GM23338 (cell line): ENCODE results near the gene SUCLG2. TPM values are rescaled to one million over a fixed set of nuclear protein-coding genes. Genes with fewer than 3 reads are reported as not detected.

ENCODE experiments used
- ATAC-seq: fragments of 200-7000 bp; cut with Tn5 transposase; 3 replicates; pipeline ENCODE4 v1.9.1; 2020
- DNase-seq: peaks from one replicate; pipeline ENCODE4 v3.0.0-alpha.2; 2015; ENCODE audit warnings: low spot score
- H2AFZ ChIP-seq: fragments of 200-600 bp; sonication (generic); 2 replicates; pipeline ENCODE4 v1.8.0; 2016; ENCODE audit warnings: antibody characterized with exemption, mild to moderate bottlenecking, moderate library complexity
- H3F3A ChIP-seq: fragments of 200-600 bp; sonication (generic); replicated peaks from 2 replicates; pipeline ENCODE4 v1.8.0; 2017; ENCODE audit warnings: antibody characterized with exemption, mixed run types, low read depth
- H3K27ac ChIP-seq: fragments of 200-600 bp; sonication (generic); 2 replicates; pipeline ENCODE4 v1.6.1; 2016; ENCODE audit warnings: low read depth
- H3K27me3 ChIP-seq: fragments of 200-600 bp; sonication (generic); 2 replicates; pipeline ENCODE4 v1.8.0; 2016; ENCODE audit warnings: mild to moderate bottlenecking, mixed run types, moderate library complexity; ENCODE audit not compliant: insufficient read depth
- H3K36me3 ChIP-seq: fragments of 200-600 bp; sonication (generic); 2 replicates; pipeline ENCODE4 v1.8.0; 2016; ENCODE audit warnings: mild to moderate bottlenecking; ENCODE audit not compliant: insufficient read depth
- H3K4me1 ChIP-seq: fragments of 200-600 bp; sonication (generic); 2 replicates; pipeline ENCODE4 v1.8.0; 2016; ENCODE audit warnings: mild to moderate bottlenecking, moderate library complexity; ENCODE audit not compliant: insufficient read depth
- H3K4me2 ChIP-seq: fragments of 200-600 bp; sonication (generic); 2 replicates; pipeline ENCODE4 v1.7.1; 2017; ENCODE audit warnings: mixed run types
- H3K4me3 ChIP-seq: fragments of 200-600 bp; sonication (generic); 2 replicates; pipeline ENCODE4 v1.6.1; 2016; ENCODE audit warnings: mixed run types
- H3K79me2 ChIP-seq: fragments of 200-600 bp; sonication (generic); replicated peaks from 2 replicates; pipeline ENCODE4 v1.8.0; 2017; ENCODE audit warnings: mild to moderate bottlenecking; ENCODE audit not compliant: insufficient read depth
- H3K9me2 ChIP-seq: fragments of 200-600 bp; sonication (generic); 2 replicates; pipeline ENCODE4 v1.8.0; 2017; ENCODE audit not compliant: insufficient read depth
- H4K20me1 ChIP-seq: fragments of 200-600 bp; sonication (generic); replicated peaks from 2 replicates; pipeline ENCODE4 v1.8.0; 2017; ENCODE audit warnings: mild to moderate bottlenecking; ENCODE audit not compliant: insufficient read depth
- H3K27ac Mint-ChIP-seq: 2 replicates; pipeline ENCODE4 v1.8.0; 2020; ENCODE audit warnings: inconsistent platforms, mild to moderate bottlenecking, moderate library complexity, mixed read lengths
- H3K27me3 Mint-ChIP-seq: 3 replicates; pipeline ENCODE4 v1.8.0; 2022; ENCODE audit warnings: low read depth, mild to moderate bottlenecking, moderate library complexity, mixed read lengths, inconsistent platforms; ENCODE audit not compliant: insufficient read depth, poor library complexity
- H3K36me3 Mint-ChIP-seq: 3 replicates; pipeline ENCODE4 v1.8.0; 2021; ENCODE audit warnings: low read depth, mild to moderate bottlenecking, inconsistent platforms, moderate library complexity, mixed read lengths
- H3K4me1 Mint-ChIP-seq: 3 replicates; pipeline ENCODE4 v1.8.0; 2020; ENCODE audit warnings: mild to moderate bottlenecking, inconsistent platforms, mixed read lengths
- H3K4me3 Mint-ChIP-seq: 3 replicates; pipeline ENCODE4 v1.8.0; 2021; ENCODE audit warnings: moderate library complexity, mild to moderate bottlenecking, inconsistent platforms, mixed read lengths
- H3K9me3 Mint-ChIP-seq: 3 replicates; pipeline ENCODE4 v1.8.0; 2020; ENCODE audit warnings: moderate library complexity, mild to moderate bottlenecking, inconsistent platforms, mixed read lengths
- CREB1 ChIP-seq: fragments of 250-450 bp; sonication (Bioruptor Pico); IDR thresholded peaks from 2 replicates; pipeline ENCODE4 v1.5.0; 2020; ENCODE audit warnings: low read depth, mild to moderate bottlenecking, moderate library complexity
- CTCF ChIP-seq, 2 experiments: fragments of 200-600 bp in 1 of 2; sonication (generic) in 1 of 2; conservative IDR thresholded peaks; 2 replicates each; pipeline versions ENCODE4 v1.5.1 to v1.6.1; 2016 to 2017; ENCODE audit warnings: antibody characterized with exemption in 2 of 2, low read depth in 2 of 2, mild to moderate bottlenecking in 2 of 2, moderate library complexity in 1 of 2
- EZH2 ChIP-seq: fragments of 200-600 bp; sonication (generic); IDR thresholded peaks from one replicate; pipeline ENCODE4 v1.8.0; 2017; ENCODE audit warnings: antibody characterized with exemption, mild to moderate bottlenecking, low read depth; ENCODE audit not compliant: unreplicated experiment
- EZH2phosphoT487 ChIP-seq: fragments of 200-600 bp; sonication (generic); IDR thresholded peaks from one replicate; pipeline ENCODE4 v1.8.1; 2018; ENCODE audit warnings: antibody characterized with exemption; ENCODE audit not compliant: unreplicated experiment
- JUNB ChIP-seq: IDR thresholded peaks from one replicate; pipeline ENCODE4 v1.6.1; 2016; ENCODE audit warnings: antibody characterized with exemption; ENCODE audit not compliant: unreplicated experiment
- NANOG ChIP-seq: IDR thresholded peaks from 2 replicates; pipeline ENCODE4 v1.6.1; 2016; ENCODE audit warnings: antibody characterized with exemption, borderline replicate concordance
- POLR2AphosphoS5 ChIP-seq: IDR thresholded peaks from 2 replicates; pipeline ENCODE4 v1.6.1; 2016; ENCODE audit warnings: antibody characterized with exemption, low read depth
- STAT1 ChIP-seq: IDR thresholded peaks from one replicate; pipeline ENCODE4 v1.6.1; 2016; ENCODE audit warnings: antibody characterized with exemption; ENCODE audit not compliant: unreplicated experiment
- ZNF114 ChIP-seq: fragments of 250-450 bp; sonication (Bioruptor Pico); IDR thresholded peaks from 2 replicates; pipeline ENCODE4 v1.5.0; 2020; ENCODE audit warnings: mild to moderate bottlenecking, moderate library complexity
- ZNF331 ChIP-seq: fragments of 250-450 bp; sonication (Bioruptor Pico); IDR thresholded peaks from 2 replicates; pipeline ENCODE4 v1.5.0; 2020; ENCODE audit warnings: low read depth, mild to moderate bottlenecking, moderate library complexity
- polyA plus RNA-seq: library from polyadenylated mRNA; unstranded; fragments of >200 nt; fragmentation: Nextera tagmentation; extraction: Ambion mirVana; gene quantifications from 2 replicates; pipeline ENCODE4 v1.2.1, GENCODE V29; 2016
- total RNA-seq: library from RNA; depleted of rRNA; stranded (reverse); fragments of >200 nt; shearing (Covaris generic); gene quantifications from 2 replicates; pipeline ENCODE4 v1.2.3, GENCODE V29; 2014
- TF ChIP-seq, protein P1 (sequence below): IDR thresholded peaks from one replicate; pipeline ENCODE4 v1.6.1; 2018; ENCODE audit warnings: antibody characterized with exemption; ENCODE audit not compliant: unreplicated experiment
- TF ChIP-seq, protein P2 (sequence below): fragments of 250-450 bp; sonication (Bioruptor Pico); IDR thresholded peaks from 2 replicates; pipeline ENCODE4 v1.5.0; 2020; ENCODE audit warnings: mild to moderate bottlenecking, moderate library complexity
- TF ChIP-seq, protein P3 (sequence below): IDR thresholded peaks from 2 replicates; pipeline ENCODE4 v1.6.1; 2016; ENCODE audit warnings: antibody characterized with exemption

SUCLG2 gene
- total and polyA plus RNA-seq, 2 experiments from 2014 or later, result 29.3 to 39.0 TPM

DNA sequence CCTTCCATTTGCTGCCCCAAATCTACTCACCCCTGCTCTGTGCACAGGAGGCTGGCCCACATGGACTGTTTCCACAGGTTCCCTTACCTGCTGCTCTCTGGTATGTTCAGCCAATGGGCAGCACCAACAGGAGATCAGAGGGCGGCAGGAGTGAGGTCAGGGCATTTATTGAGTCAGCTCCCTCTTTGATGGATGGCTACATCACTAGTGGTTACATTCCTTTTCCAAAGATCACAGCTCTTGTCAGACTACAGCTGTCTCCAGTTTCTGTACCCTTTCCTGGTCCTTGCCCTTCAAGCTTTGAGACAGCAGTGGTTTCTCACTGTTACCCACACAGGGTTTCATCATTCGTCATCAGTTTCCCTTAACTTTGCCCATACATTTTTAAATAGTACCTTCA lies 325.1 kb downstream of the SUCLG2 start:
- no peak for TF ChIP-seq CREB1 (CRISPR knock-in tag)
- TF ChIP-seq, protein P1, sequence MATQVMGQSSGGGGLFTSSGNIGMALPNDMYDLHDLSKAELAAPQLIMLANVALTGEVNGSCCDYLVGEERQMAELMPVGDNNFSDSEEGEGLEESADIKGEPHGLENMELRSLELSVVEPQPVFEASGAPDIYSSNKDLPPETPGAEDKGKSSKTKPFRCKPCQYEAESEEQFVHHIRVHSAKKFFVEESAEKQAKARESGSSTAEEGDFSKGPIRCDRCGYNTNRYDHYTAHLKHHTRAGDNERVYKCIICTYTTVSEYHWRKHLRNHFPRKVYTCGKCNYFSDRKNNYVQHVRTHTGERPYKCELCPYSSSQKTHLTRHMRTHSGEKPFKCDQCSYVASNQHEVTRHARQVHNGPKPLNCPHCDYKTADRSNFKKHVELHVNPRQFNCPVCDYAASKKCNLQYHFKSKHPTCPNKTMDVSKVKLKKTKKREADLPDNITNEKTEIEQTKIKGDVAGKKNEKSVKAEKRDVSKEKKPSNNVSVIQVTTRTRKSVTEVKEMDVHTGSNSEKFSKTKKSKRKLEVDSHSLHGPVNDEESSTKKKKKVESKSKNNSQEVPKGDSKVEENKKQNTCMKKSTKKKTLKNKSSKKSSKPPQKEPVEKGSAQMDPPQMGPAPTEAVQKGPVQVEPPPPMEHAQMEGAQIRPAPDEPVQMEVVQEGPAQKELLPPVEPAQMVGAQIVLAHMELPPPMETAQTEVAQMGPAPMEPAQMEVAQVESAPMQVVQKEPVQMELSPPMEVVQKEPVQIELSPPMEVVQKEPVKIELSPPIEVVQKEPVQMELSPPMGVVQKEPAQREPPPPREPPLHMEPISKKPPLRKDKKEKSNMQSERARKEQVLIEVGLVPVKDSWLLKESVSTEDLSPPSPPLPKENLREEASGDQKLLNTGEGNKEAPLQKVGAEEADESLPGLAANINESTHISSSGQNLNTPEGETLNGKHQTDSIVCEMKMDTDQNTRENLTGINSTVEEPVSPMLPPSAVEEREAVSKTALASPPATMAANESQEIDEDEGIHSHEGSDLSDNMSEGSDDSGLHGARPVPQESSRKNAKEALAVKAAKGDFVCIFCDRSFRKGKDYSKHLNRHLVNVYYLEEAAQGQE, result no peak
- no peak for TF ChIP-seq STAT1
- TF ChIP-seq JUNB, result no peak
- no peak for TF ChIP-seq NANOG
- TF ChIP-seq, protein P2, sequence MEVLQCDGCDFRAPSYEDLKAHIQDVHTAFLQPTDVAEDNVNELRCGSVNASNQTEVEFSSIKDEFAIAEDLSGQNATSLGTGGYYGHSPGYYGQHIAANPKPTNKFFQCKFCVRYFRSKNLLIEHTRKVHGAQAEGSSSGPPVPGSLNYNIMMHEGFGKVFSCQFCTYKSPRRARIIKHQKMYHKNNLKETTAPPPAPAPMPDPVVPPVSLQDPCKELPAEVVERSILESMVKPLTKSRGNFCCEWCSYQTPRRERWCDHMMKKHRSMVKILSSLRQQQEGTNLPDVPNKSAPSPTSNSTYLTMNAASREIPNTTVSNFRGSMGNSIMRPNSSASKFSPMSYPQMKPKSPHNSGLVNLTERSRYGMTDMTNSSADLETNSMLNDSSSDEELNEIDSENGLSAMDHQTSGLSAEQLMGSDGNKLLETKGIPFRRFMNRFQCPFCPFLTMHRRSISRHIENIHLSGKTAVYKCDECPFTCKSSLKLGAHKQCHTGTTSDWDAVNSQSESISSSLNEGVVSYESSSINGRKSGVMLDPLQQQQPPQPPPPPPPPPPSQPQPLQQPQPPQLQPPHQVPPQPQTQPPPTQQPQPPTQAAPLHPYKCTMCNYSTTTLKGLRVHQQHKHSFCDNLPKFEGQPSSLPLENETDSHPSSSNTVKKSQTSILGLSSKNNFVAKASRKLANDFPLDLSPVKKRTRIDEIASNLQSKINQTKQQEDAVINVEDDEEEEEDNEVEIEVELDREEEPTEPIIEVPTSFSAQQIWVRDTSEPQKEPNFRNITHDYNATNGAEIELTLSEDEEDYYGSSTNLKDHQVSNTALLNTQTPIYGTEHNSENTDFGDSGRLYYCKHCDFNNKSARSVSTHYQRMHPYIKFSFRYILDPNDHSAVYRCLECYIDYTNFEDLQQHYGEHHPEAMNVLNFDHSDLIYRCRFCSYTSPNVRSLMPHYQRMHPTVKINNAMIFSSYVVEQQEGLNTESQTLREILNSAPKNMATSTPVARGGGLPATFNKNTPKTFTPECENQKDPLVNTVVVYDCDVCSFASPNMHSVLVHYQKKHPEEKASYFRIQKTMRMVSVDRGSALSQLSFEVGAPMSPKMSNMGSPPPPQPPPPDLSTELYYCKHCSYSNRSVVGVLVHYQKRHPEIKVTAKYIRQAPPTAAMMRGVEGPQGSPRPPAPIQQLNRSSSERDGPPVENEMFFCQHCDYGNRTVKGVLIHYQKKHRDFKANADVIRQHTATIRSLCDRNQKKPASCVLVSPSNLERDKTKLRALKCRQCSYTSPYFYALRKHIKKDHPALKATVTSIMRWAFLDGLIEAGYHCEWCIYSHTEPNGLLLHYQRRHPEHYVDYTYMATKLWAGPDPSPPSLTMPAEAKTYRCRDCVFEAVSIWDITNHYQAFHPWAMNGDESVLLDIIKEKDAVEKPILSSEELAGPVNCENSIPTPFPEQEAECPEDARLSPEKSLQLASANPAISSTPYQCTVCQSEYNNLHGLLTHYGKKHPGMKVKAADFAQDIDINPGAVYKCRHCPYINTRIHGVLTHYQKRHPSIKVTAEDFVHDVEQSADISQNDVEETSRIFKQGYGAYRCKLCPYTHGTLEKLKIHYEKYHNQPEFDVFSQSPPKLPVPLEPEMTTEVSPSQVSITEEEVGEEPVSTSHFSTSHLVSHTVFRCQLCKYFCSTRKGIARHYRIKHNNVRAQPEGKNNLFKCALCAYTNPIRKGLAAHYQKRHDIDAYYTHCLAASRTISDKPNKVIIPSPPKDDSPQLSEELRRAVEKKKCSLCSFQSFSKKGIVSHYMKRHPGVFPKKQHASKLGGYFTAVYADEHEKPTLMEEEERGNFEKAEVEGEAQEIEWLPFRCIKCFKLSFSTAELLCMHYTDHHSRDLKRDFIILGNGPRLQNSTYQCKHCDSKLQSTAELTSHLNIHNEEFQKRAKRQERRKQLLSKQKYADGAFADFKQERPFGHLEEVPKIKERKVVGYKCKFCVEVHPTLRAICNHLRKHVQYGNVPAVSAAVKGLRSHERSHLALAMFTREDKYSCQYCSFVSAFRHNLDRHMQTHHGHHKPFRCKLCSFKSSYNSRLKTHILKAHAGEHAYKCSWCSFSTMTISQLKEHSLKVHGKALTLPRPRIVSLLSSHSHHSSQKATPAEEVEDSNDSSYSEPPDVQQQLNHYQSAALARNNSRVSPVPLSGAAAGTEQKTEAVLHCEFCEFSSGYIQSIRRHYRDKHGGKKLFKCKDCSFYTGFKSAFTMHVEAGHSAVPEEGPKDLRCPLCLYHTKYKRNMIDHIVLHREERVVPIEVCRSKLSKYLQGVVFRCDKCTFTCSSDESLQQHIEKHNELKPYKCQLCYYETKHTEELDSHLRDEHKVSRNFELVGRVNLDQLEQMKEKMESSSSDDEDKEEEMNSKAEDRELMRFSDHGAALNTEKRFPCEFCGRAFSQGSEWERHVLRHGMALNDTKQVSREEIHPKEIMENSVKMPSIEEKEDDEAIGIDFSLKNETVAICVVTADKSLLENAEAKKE (CRISPR knock-in tag), result no peak
- TF ChIP-seq EZH2phosphoT487, result no peak
- TF ChIP-seq EZH2, result no peak
- no peak for TF ChIP-seq ZNF331 (CRISPR knock-in tag)
- TF ChIP-seq POLR2AphosphoS5, result no peak
- TF ChIP-seq ZNF114, result no peak
- no peak for TF ChIP-seq CTCF (conservative IDR thresholded peaks at IDR 0.05; ENCODE audit: low read depth in 2 of 2)
- TF ChIP-seq, protein P3, sequence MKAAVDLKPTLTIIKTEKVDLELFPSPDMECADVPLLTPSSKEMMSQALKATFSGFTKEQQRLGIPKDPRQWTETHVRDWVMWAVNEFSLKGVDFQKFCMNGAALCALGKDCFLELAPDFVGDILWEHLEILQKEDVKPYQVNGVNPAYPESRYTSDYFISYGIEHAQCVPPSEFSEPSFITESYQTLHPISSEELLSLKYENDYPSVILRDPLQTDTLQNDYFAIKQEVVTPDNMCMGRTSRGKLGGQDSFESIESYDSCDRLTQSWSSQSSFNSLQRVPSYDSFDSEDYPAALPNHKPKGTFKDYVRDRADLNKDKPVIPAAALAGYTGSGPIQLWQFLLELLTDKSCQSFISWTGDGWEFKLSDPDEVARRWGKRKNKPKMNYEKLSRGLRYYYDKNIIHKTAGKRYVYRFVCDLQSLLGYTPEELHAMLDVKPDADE, result no peak

More for the DNA sequence above, 325.1 kb downstream of the SUCLG2 start:
- Mint-ChIP-seq H3K4me1 (peaks cover 3% of the 10 kb centered on the region; the same call in 1 of the 3 replicates), H3K9me3 (no peaks in the 10 kb centered on the region), H3K27ac (no peak overlapping the region), H3K36me3 (no peaks in the 10 kb centered on the region), H3K4me3 (no peak overlapping the region), H3K27me3 (no peaks in the 10 kb centered on the region)
- H3K4me3 ChIP-seq, result no peak overlapping the region
- H2AFZ ChIP-seq, result no peak overlapping the region
- no peaks in the 10 kb centered on the region for H3K27me3 ChIP-seq
- 0 out of 2 replicates have a peak, but pooled peaks cover 5% of the 10 kb centered on the region for H3K9me2 ChIP-seq
- H3K36me3 ChIP-seq, result no peaks in the 10 kb centered on the region
- no peak overlapping the region for H3K27ac ChIP-seq
- H3K4me1 ChIP-seq, result no peaks in the 10 kb centered on the region
- H3K4me2 ChIP-seq, result no peak overlapping the region
- no peaks in the 10 kb centered on the region for H3K79me2 ChIP-seq
- H3F3A ChIP-seq, result no peaks in the 10 kb centered on the region
- ATAC-seq (no peak), DNase-seq (no peak)
- H4K20me1 ChIP-seq, result no peaks in the 10 kb centered on the region
